DMS114 treated with DMSO at 0.1 percent for 48 hours (cell line): ENCODE measurements around the gene ETS1.

Experiments used
- DNase-seq: peaks from one replicate; lab custom pipeline; 2025; ENCODE audit not compliant: unreplicated experiment; lab: John Stamatoyannopoulos, UW

Gene ETS1

GRCh38 chr11:128594226-128594625, 6.9 kb upstream of the ETS1 start:
- DNase-seq, result no peak

- DNase-seq, result no peak
These were observed 5.9 kb upstream of the ETS1 start for GRCh38 chr11:128593281-128593680.

GRCh38 chr11:128592454-128592853, 5.1 kb upstream of the ETS1 start:
- no peak for DNase-seq

GRCh38 chr11:128590587-128590986, 3.2 kb upstream of the ETS1 start:
- DNase-seq, result no peak

GRCh38 chr11:128589998-128590397, 2.6 kb upstream of the ETS1 start:
- no peak for DNase-seq

- no peak for DNase-seq
These were observed 735 bp upstream of the ETS1 start for GRCh38 chr11:128588093-128588492.

GRCh38 chr11:128586689-128587088, 669 bp downstream of the ETS1 start:
- no peak for DNase-seq

GRCh38 chr11:128585498-128586238, 1.7 kb downstream of the ETS1 start:
- no peak for DNase-seq

GRCh38 chr11:128584253-128584652, 3.1 kb downstream of the ETS1 start:
- no peak for DNase-seq

GRCh38 chr11:128582496-128583366, 4.6 kb downstream of the ETS1 start:
- DNase-seq, result no peak

- DNase-seq, result no peak
These were observed 5.6 kb downstream of the ETS1 start for GRCh38 chr11:128581561-128582272.

GRCh38 chr11:128580612-128581011, 6.7 kb downstream of the ETS1 start:
- DNase-seq, result no peak

GRCh38 chr11:128579798-128580504, 7.4 kb downstream of the ETS1 start:
- no peak for DNase-seq

GRCh38 chr11:128576555-128576954, 10.8 kb downstream of the ETS1 start:
- DNase-seq, result no peak

- DNase-seq, result no peak
These were observed 11.4 kb downstream of the ETS1 start for GRCh38 chr11:128575961-128576350.

GRCh38 chr11:128575174-128575960, 12.0 kb downstream of the ETS1 start:
- DNase-seq, result no peak

GRCh38 chr11:128574576-128575011, 12.8 kb downstream of the ETS1 start:
- DNase-seq, result no peak

- no peak for DNase-seq
These were observed 13.7 kb downstream of the ETS1 start for GRCh38 chr11:128573638-128574037.

GRCh38 chr11:128572965-128573364, 14.4 kb downstream of the ETS1 start:
- no peak for DNase-seq

- no peak for DNase-seq
These were observed 16.7 kb downstream of the ETS1 start for GRCh38 chr11:128570632-128571031.
